ENCODE measurements around the gene SERPINB6. TPM values are rescaled to one million over a fixed set of nuclear protein-coding genes. Genes with fewer than 3 reads are reported as not detected.

Gene SERPINB6
- total RNA-seq, 1 experiment from 2014 or later, result 62.5 TPM

Other genes starting within 250 kb of the SERPINB6 start
- 2.3 and 3.0 TPM in 2 replicates for gene MYLK4, start 220.6 kb downstream of the SERPINB6 start, total RNA-seq (2014; rRNA removed; shearing (Covaris generic))
- 68.3 and 74.8 TPM in 2 replicates for gene WRNIP1, start 206.2 kb downstream of the SERPINB6 start, total RNA-seq (2014; rRNA removed; shearing (Covaris generic))
- 2.3 TPM in 2 replicates for gene SERPINB1, start 129.7 kb downstream of the SERPINB6 start, total RNA-seq (2014; rRNA removed; shearing (Covaris generic))
- 0.81 and 0.89 TPM in 2 replicates for gene SERPINB9, start 68.3 kb downstream of the SERPINB6 start, total RNA-seq (2014; rRNA removed; shearing (Covaris generic))
- 15.4 and 17.5 TPM in 2 replicates for gene NQO2, start 28.3 kb upstream of the SERPINB6 start, total RNA-seq (2014; rRNA removed; shearing (Covaris generic))
- gene RIPK1, start 96.9 kb upstream of the SERPINB6 start, total RNA-seq (2014; rRNA removed; shearing (Covaris generic)), result 6.1 and 7.3 TPM in 2 replicates
- 7.1 and 7.3 TPM in 2 replicates for gene BPHL, start 147.1 kb upstream of the SERPINB6 start, total RNA-seq (2014; rRNA removed; shearing (Covaris generic))
- gene TUBB2A, start 186.0 kb upstream of the SERPINB6 start, total RNA-seq (2014; rRNA removed; shearing (Covaris generic)), result 10.6 and 16.7 TPM in 2 replicates